Transverse colon (tissue), 4 donors: ENCODE data around the gene SMIM44. TPM values are rescaled to one million over a fixed set of nuclear protein-coding genes. Genes with fewer than 3 reads are reported as not detected.
"Not testable (repeated sequence)": the region's sequence is repeated elsewhere in the genome, so short reads cannot be mapped to it uniquely, and the experiment has no call there.

Experiments used
- DNase-seq: peaks from one replicate; pipeline ENCODE4 v3.0.0-alpha.2; 2019
- H3K27ac ChIP-seq, 4 donors: fragments of 200-600 bp; sonication (generic); 2 replicates each; pipeline ENCODE4 v1.5.1; 2016 to 2018; ENCODE audit warnings: inconsistent platforms in 4 of 4
- H3K27me3 ChIP-seq: fragments of 200-600 bp; sonication (generic); 2 replicates; pipeline ENCODE4 v1.5.1; 2017; ENCODE audit warnings: inconsistent platforms
- H3K36me3 ChIP-seq, 4 donors: fragments of 200-600 bp; sonication (generic); 2 replicates each; pipeline ENCODE4 v1.5.1; 2017 to 2019; ENCODE audit warnings: inconsistent platforms in 4 of 4
- H3K4me1 ChIP-seq, 4 donors: fragments of 200-600 bp; sonication (generic); 2 replicates each; pipeline ENCODE4 v1.5.1; 2017 to 2020; ENCODE audit warnings: inconsistent platforms in 4 of 4
- H3K4me3 ChIP-seq, 4 donors: fragments of 200-600 bp; sonication (generic); 1 replicate in 1 of 4; 2 replicates in 3 of 4; pipeline versions ENCODE4 v1.5.1 to v1.6.1; 2017 to 2019; ENCODE audit warnings: inconsistent platforms in 4 of 4
- H3K9me3 ChIP-seq, 2 donors: fragments of 200-600 bp; sonication (generic); 2 replicates each; pipeline ENCODE4 v1.5.1; 2017 to 2019; ENCODE audit warnings: inconsistent platforms in 2 of 2
- EP300 ChIP-seq: sonication (generic); formaldehyde crosslinking; IDR thresholded peaks from one replicate; pipeline ENCODE4 v1.6.1; 2017; ENCODE audit warnings: antibody characterized with exemption, low read depth
- POLR2A ChIP-seq: fragments of 450-650 bp; IDR thresholded peaks from one replicate; pipeline ENCODE4 v1.6.1; 2016; ENCODE audit warnings: antibody characterized with exemption, mild to moderate bottlenecking, moderate library complexity
- POLR2AphosphoS5 ChIP-seq, 3 donors: sonication (generic); formaldehyde crosslinking; IDR thresholded peaks; one replicate each; pipeline ENCODE4 v1.6.1; 2016; ENCODE audit warnings: antibody characterized with exemption in 3 of 3
- WGBS, 2 donors: methylation state at CpG; one replicate each; pipeline ENCODE4 v1.1.5; 2018; ENCODE audit warnings: low coverage in 1 of 2; 5-methylcytosine and 5-hydroxymethylcytosine counted together
- in situ Hi-C, 4 donors: fragments of 200-750 bp; cut with MboI; loops; one replicate each; pipeline versions ENCODE4 v1.15.0 to v1.15.1; 2017; ENCODE audit warnings: low sequenced_read_pairs in 3 of 4, low pct_ligation_motif_present in 1 of 4, low pct_unique_long_range_greater_than_20kb in 1 of 4
- intact Hi-C: fragments of 100-400 bp; cut with DNase I; formaldehyde crosslinking; loops from one replicate; pipeline ENCODE4 v1.15.1; 2023; ENCODE audit warnings: low total_unique reads
- total RNA-seq, 4 donors: library from RNA; depleted of rRNA; stranded (reverse); fragments of >200 nt; gene quantifications; one replicate each; pipeline ENCODE4 v1.1.0, GENCODE V29; 2016
- TF ChIP-seq, protein P1 (sequence below), 5 experiments: fragments of 200-600 bp in 3 of 5; fragments of 450-650 bp in 2 of 5; sonication (generic) in 3 of 5; IDR thresholded peaks; 1 replicate in 2 of 5; 2 replicates in 3 of 5; pipeline ENCODE4 v1.5.1; 2016 to 2017; ENCODE audit warnings: antibody characterized with exemption in 5 of 5, inconsistent platforms in 3 of 5, mild to moderate bottlenecking in 2 of 5, moderate library complexity in 1 of 5

Gene SMIM44
- total RNA-seq, 4 donors from 2014 or later = 4.1 to 15.3 TPM; not detected in 2

DNA sequence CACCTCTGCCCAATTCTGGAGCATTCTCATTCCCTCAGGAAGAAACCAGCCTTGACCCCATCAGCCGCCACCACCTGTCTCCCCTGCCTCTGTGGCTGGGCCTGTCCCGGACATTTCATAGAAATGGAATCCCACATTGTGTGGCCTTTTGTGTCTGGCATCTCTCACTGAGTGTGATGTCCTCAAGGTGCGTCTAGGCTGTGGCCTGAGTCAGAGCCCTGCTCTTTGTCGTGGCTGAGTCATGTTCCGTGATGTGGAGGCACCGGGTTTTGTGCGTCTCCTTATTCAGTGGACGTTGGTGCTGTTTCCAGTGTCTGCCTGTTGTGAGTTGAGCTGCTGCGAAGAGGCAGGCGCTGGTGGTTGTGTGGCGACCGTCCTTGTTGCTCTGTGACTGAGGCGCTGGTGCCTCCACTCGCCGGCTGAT lies 26.3 kb upstream of the SMIM44 start:
- Histone ChIP-seq H3K9me3 (no peaks in the 10 kb centered on the region), H3K27ac (no peak overlapping the region), H3K36me3 (no peaks in the 10 kb centered on the region), H3K27me3 (no peaks in the 10 kb centered on the region), H3K4me1 (peaks cover 5 to 23% (median 14%) of the 10 kb centered on the region in 4 donors), H3K4me3 (no peak overlapping the region)
- no peak for DNase-seq
- in situ Hi-C loops = no loop called here
- TF ChIP-seq POLR2AphosphoS5 (IDR thresholded peaks at IDR 0.05) (no peak), EP300 (no peak), POLR2A (no peak)
- TF ChIP-seq, protein P1, sequence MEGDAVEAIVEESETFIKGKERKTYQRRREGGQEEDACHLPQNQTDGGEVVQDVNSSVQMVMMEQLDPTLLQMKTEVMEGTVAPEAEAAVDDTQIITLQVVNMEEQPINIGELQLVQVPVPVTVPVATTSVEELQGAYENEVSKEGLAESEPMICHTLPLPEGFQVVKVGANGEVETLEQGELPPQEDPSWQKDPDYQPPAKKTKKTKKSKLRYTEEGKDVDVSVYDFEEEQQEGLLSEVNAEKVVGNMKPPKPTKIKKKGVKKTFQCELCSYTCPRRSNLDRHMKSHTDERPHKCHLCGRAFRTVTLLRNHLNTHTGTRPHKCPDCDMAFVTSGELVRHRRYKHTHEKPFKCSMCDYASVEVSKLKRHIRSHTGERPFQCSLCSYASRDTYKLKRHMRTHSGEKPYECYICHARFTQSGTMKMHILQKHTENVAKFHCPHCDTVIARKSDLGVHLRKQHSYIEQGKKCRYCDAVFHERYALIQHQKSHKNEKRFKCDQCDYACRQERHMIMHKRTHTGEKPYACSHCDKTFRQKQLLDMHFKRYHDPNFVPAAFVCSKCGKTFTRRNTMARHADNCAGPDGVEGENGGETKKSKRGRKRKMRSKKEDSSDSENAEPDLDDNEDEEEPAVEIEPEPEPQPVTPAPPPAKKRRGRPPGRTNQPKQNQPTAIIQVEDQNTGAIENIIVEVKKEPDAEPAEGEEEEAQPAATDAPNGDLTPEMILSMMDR (IDR thresholded peaks at IDR 0.05) = no peak
- intact Hi-C loops = no loop called here
- WGBS, 2 donors = 90% methylated on average over 15 of the region's 15 CpGs; no CpG with 5 or more reads in 1 of the 2 donors

DNA sequence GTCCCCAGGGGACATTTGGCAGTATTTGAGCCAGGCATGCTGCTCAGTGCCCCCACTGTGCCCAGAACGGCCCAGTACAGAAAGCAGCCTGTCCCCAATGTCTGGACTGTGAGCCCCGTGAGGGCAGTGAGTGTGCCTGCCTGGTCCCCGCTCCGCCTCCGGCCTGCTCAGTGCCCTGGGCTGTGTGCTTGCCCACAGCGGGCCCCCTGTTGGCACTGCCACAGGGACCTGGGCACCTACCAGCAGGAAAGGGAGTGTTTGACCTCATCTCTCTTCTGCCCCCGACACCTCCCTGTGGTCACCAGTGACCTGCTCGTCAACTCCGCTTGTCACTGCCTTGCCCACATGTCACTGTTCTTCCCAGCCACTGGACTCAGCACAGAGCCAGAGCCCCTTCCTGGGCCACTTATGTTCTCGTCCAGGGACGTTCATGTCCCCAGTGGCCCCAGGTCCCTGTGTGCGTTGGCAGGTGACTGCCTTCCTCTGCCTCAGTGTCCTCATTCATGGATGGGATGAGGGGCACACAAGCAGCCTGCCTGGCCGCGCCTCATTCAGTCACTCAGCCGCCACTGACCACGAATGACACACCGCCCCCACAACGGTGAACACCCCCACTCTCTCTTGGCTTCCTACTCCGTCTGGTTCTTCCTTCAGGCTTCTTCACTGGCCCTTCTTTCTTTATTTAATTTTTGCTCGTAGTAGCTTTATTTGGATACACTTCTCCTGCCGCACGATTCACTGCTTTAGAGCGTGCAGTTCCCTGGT lies 25.7 kb upstream of the SMIM44 start:
- H3K27ac ChIP-seq = no peak overlapping the region
- intact Hi-C loops (no loop called here), in situ Hi-C loops (no loop called here)
- no peak overlapping the region for H3K4me3 ChIP-seq
- 85 to 93% methylated on average over 3 to 23 of the region's 23 CpGs for WGBS, 2 donors
- H3K27me3 ChIP-seq = no peaks in the 10 kb centered on the region
- H3K9me3 ChIP-seq = no peaks in the 10 kb centered on the region
- TF ChIP-seq, protein P1 (IDR thresholded peaks at IDR 0.05) = no peak
- TF ChIP-seq POLR2AphosphoS5 (IDR thresholded peaks at IDR 0.05) (no peak), EP300 (no peak), POLR2A (no peak)
- peaks cover 5 to 23% (median 14%) of the 10 kb centered on the region in 4 donors for H3K4me1 ChIP-seq
- DNase-seq = no peak
- H3K36me3 ChIP-seq = no peaks in the 10 kb centered on the region

DNA sequence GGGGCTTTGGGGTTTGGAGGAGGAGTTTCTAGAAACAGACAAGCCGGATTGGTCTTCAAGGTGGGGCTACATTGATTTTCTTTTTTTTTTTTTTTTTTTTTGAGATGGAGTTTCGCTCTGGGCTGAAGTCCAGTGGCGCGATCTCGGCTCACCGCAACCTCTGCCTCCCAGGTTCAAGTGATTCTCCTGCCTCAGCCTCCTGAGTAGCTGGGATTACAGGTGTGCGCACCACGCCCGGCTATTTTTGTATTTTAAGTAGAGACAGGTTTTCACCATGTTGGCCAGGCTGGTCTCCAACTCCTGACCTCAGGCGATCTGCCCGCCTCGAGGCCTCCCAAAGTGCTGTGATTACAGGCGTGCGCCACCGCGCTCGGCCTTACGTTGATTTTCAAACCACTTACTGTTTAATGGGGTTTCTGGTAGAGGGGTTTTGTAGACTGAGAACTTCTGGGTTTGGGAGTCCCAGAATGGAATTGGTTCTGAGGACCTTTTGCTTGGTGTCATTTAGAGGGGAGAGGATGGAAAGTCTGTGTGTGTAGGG lies 24.9 kb upstream of the SMIM44 start:
- H3K27me3 ChIP-seq, DNase-seq, H3K36me3 ChIP-seq, intact Hi-C loops, H3K9me3 ChIP-seq, in situ Hi-C loops, H3K4me3 ChIP-seq: not testable (repeated sequence)
- peaks cover 5 to 23% (median 14%) of the 10 kb centered on the region in 4 donors for H3K4me1 ChIP-seq
- WGBS, 2 donors = 20 to 96% methylated on average over 1 to 18 of the region's 18 CpGs
- H3K27ac ChIP-seq = peak overlapping the region in 1 of 4 donors; percentile 94

DNA sequence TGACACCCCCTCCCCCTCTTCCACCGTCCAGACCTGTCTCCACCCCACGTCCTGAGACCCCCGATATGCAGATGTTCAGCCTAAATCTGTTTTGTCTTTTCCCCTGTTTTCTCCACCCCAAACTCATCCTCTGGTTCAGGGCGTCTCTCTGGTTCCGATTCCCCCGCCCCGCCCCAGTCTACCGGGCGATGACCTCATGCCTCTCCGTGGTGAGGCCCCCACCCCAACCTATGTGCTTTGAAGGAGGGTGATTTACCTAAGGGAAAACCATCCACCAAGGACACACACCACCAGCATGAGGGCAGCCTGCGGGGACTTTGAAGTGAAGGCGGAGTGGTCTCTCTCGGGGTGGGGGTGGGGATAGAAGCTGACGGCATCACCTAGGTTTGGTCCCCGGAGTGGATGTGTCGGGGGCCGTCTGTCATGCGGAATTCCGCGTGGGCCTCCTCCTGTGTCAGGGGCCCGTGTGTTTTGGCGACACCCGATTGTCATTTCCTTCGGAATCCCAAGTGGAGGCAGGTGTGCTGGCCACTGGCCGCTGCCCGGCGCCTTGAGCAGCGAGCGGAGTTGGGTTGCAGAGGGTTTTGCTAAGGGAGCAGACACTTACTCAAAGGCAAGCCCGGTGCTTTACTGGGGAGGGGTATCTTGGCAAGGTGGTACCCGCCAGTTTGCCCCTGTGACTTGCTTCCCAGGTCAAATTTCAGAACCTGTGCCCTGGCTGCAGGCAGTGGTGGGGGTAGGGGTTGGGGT lies 24.3 kb upstream of the SMIM44 start:
- intact Hi-C loops = no loop called here
- Histone ChIP-seq H3K4me1 (peaks cover 5 to 23% (median 14%) of the 10 kb centered on the region in 4 donors), H3K27me3 (no peaks in the 10 kb centered on the region), H3K4me3 (peak overlapping the region; percentile 95 to 99 (median 98)), H3K27ac (peak overlapping the region; percentile 88 to 97 (median 94)), H3K36me3 (no peaks in the 10 kb centered on the region), H3K9me3 (no peaks in the 10 kb centered on the region)
- TF ChIP-seq POLR2AphosphoS5 (IDR thresholded peaks at IDR 0.05) (no peak), EP300 (no peak), POLR2A (no peak)
- TF ChIP-seq, protein P1 (IDR thresholded peaks at IDR 0.05) = no peak
- DNase-seq = peak; percentile 46
- in situ Hi-C loops = no loop called here
- WGBS, 2 donors = 28 to 51% methylated on average over 7 to 31 of the region's 31 CpGs
